OCI-M2 (cell line): ENCODE data around the gene ZNF273.
"Not testable (repeated sequence)": the region's sequence is repeated elsewhere in the genome, so short reads cannot be mapped to it uniquely, and the experiment has no call there.

Source experiments
- DNase-seq: peaks from one replicate; lab custom pipeline; 2025; ENCODE audit not compliant: unreplicated experiment; lab: John Stamatoyannopoulos, UW

The ZNF273 gene

GRCh38 chr7:64888901-64889685, 14.0 kb upstream of the ZNF273 start:
- DNase-seq, result no peak

- DNase-seq, result no peak
These were observed 13.3 kb upstream of the ZNF273 start for GRCh38 chr7:64889686-64890162.

- DNase-seq, result not testable (repeated sequence)
These were observed 12.8 kb upstream of the ZNF273 start for GRCh38 chr7:64890273-64890672.

- no peak for DNase-seq
These were observed 12.2 kb upstream of the ZNF273 start for GRCh38 chr7:64890761-64891362.

- DNase-seq, result peak; percentile 18
These were observed 11.6 kb upstream of the ZNF273 start for GRCh38 chr7:64891363-64892081.

GRCh38 chr7:64892116-64892515, 11.0 kb upstream of the ZNF273 start:
- DNase-seq, result no peak

GRCh38 chr7:64892666-64893309, 10.3 kb upstream of the ZNF273 start:
- no peak for DNase-seq

- no peak for DNase-seq
These were observed 9.7 kb upstream of the ZNF273 start for GRCh38 chr7:64893401-64893800.

GRCh38 chr7:64902461-64902805, 640 bp upstream of the ZNF273 start:
- not testable (repeated sequence) for DNase-seq

- no peak for DNase-seq
These were observed 935 bp downstream of the ZNF273 start for GRCh38 chr7:64904008-64904407.

GRCh38 chr7:64905133-64905532, 2.1 kb downstream of the ZNF273 start:
- DNase-seq, result no peak

GRCh38 chr7:64905547-64905946, 2.5 kb downstream of the ZNF273 start:
- DNase-seq, result no peak

- peak; percentile 20 for DNase-seq
These were observed 4.7 kb downstream of the ZNF273 start for GRCh38 chr7:64907641-64908326.

- DNase-seq, result no peak
These were observed 5.3 kb downstream of the ZNF273 start for GRCh38 chr7:64908358-64908757.

GRCh38 chr7:64914557-64914956, 11.5 kb downstream of the ZNF273 start:
- no peak for DNase-seq

- not testable (repeated sequence) for DNase-seq
These were observed 12.2 kb downstream of the ZNF273 start for GRCh38 chr7:64915301-64915700.

- DNase-seq, result not testable (repeated sequence)
These were observed 25.4 kb downstream of the ZNF273 start for GRCh38 chr7:64928252-64929187.

GRCh38 chr7:64934478-64934877, 31.4 kb downstream of the ZNF273 start:
- DNase-seq, result no peak

GRCh38 chr7:64938540-64938939, 35.5 kb downstream of the ZNF273 start:
- no peak for DNase-seq

GRCh38 chr7:64940021-64940420, 36.9 kb downstream of the ZNF273 start:
- DNase-seq, result not testable (repeated sequence)
